ENCODE measurements around the gene ZSWIM7.

DNA sequence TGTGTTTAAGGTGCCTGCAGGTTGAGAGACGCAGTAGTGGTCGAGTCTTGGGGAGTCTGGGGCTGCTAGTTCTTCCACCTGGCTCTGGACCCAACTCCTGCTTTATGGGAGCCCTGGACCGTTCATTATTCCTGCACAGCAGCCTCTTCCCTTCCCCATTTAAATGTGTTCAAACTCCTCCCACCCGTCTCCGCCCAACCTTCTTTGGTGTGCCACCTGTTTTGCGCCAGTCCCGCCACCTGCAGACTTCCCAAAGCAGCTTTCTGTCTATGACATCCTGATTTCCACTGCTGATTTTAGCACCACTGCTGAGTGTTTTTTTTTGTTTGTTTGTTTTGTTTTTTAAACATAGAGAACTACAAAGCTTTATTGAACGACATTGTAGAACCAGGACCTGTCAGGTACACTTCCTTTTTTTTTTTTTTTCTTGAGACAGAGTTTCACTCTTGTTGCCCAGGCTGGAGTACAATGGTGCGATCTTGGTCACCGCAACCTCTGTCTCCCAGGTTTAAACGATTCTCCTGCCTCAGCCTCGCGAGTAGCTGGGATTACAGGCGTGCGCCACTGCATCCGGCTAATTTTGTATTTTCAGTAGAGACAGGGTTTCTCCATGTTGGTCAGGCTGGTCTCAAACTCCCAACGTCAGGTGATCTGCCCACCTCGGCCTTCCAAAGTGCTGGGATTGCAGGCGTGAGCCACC, 41.7 kb downstream of the ZSWIM7 start:
- no peak for TF ChIP-seq EZH2 (IDR thresholded peaks at IDR 0.05; ENCODE audit: low read depth, unreplicated experiment)
- TF ChIP-seq, protein P1, sequence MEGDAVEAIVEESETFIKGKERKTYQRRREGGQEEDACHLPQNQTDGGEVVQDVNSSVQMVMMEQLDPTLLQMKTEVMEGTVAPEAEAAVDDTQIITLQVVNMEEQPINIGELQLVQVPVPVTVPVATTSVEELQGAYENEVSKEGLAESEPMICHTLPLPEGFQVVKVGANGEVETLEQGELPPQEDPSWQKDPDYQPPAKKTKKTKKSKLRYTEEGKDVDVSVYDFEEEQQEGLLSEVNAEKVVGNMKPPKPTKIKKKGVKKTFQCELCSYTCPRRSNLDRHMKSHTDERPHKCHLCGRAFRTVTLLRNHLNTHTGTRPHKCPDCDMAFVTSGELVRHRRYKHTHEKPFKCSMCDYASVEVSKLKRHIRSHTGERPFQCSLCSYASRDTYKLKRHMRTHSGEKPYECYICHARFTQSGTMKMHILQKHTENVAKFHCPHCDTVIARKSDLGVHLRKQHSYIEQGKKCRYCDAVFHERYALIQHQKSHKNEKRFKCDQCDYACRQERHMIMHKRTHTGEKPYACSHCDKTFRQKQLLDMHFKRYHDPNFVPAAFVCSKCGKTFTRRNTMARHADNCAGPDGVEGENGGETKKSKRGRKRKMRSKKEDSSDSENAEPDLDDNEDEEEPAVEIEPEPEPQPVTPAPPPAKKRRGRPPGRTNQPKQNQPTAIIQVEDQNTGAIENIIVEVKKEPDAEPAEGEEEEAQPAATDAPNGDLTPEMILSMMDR (conservative IDR thresholded peaks at IDR 0.05; ENCODE audit: low read depth in 2 of 2), result no peak
- no peak for TF ChIP-seq EZH2phosphoT487 (IDR thresholded peaks at IDR 0.05; ENCODE audit: unreplicated experiment)
- no peak for TF ChIP-seq POLR2AphosphoS5 (IDR thresholded peaks at IDR 0.05; ENCODE audit: low read depth)
- TF ChIP-seq ZNF114 (CRISPR knock-in tag; IDR thresholded peaks at IDR 0.05), result no peak
- TF ChIP-seq, protein P2, sequence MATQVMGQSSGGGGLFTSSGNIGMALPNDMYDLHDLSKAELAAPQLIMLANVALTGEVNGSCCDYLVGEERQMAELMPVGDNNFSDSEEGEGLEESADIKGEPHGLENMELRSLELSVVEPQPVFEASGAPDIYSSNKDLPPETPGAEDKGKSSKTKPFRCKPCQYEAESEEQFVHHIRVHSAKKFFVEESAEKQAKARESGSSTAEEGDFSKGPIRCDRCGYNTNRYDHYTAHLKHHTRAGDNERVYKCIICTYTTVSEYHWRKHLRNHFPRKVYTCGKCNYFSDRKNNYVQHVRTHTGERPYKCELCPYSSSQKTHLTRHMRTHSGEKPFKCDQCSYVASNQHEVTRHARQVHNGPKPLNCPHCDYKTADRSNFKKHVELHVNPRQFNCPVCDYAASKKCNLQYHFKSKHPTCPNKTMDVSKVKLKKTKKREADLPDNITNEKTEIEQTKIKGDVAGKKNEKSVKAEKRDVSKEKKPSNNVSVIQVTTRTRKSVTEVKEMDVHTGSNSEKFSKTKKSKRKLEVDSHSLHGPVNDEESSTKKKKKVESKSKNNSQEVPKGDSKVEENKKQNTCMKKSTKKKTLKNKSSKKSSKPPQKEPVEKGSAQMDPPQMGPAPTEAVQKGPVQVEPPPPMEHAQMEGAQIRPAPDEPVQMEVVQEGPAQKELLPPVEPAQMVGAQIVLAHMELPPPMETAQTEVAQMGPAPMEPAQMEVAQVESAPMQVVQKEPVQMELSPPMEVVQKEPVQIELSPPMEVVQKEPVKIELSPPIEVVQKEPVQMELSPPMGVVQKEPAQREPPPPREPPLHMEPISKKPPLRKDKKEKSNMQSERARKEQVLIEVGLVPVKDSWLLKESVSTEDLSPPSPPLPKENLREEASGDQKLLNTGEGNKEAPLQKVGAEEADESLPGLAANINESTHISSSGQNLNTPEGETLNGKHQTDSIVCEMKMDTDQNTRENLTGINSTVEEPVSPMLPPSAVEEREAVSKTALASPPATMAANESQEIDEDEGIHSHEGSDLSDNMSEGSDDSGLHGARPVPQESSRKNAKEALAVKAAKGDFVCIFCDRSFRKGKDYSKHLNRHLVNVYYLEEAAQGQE (IDR thresholded peaks at IDR 0.05; ENCODE audit: unreplicated experiment), result no peak
- TF ChIP-seq ZNF331 (CRISPR knock-in tag; IDR thresholded peaks at IDR 0.05; ENCODE audit: low read depth), result no peak
- no peak for TF ChIP-seq STAT1 (IDR thresholded peaks at IDR 0.05; ENCODE audit: unreplicated experiment)
- TF ChIP-seq CREB1 (CRISPR knock-in tag; IDR thresholded peaks at IDR 0.05; ENCODE audit: low read depth), result no peak
- TF ChIP-seq, protein P3, sequence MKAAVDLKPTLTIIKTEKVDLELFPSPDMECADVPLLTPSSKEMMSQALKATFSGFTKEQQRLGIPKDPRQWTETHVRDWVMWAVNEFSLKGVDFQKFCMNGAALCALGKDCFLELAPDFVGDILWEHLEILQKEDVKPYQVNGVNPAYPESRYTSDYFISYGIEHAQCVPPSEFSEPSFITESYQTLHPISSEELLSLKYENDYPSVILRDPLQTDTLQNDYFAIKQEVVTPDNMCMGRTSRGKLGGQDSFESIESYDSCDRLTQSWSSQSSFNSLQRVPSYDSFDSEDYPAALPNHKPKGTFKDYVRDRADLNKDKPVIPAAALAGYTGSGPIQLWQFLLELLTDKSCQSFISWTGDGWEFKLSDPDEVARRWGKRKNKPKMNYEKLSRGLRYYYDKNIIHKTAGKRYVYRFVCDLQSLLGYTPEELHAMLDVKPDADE (IDR thresholded peaks at IDR 0.05), result no peak
- no peak for TF ChIP-seq JUNB (IDR thresholded peaks at IDR 0.05; ENCODE audit: unreplicated experiment)
